Smooth muscle cell (in vitro differentiated cells): ENCODE results near the gene TSKS. TPM values are rescaled to one million over a fixed set of nuclear protein-coding genes. Genes with fewer than 3 reads are reported as not detected.
A peak's percentile ranks its signal among the peaks of the same experiment; 100 is the strongest.

Source experiments
- DNase-seq: peaks from one replicate; lab custom pipeline; 2025; ENCODE audit not compliant: unreplicated experiment; lab: John Stamatoyannopoulos, UW
- H2AFZ ChIP-seq: fragments of 200-600 bp; sonication (generic); 2 replicates; pipeline ENCODE4 v1.6.0; 2016; ENCODE audit warnings: antibody characterized with exemption, low read depth, mild to moderate bottlenecking
- H3F3A ChIP-seq: fragments of 200-600 bp; sonication (generic); 2 replicates; pipeline ENCODE4 v1.6.0; 2017; ENCODE audit warnings: antibody characterized with exemption, low read depth
- H3K27ac ChIP-seq: fragments of 200-600 bp; sonication (generic); 2 replicates; pipeline ENCODE4 v1.5.1; 2016; ENCODE audit warnings: low read depth, mild to moderate bottlenecking
- H3K27me3 ChIP-seq: fragments of 200-600 bp; sonication (generic); 2 replicates; pipeline ENCODE4 v1.6.1; 2016; ENCODE audit warnings: low read depth, mild to moderate bottlenecking
- H3K36me3 ChIP-seq: fragments of 200-600 bp; sonication (generic); 2 replicates; pipeline ENCODE4 v1.5.1; 2016; ENCODE audit warnings: low read depth
- H3K4me1 ChIP-seq: fragments of 200-600 bp; sonication (generic); 2 replicates; pipeline ENCODE4 v1.5.1; 2016; ENCODE audit warnings: low read depth
- H3K4me2 ChIP-seq: fragments of 200-600 bp; sonication (generic); 2 replicates; pipeline ENCODE4 v1.6.0; 2016; ENCODE audit warnings: mild to moderate bottlenecking
- H3K4me3 ChIP-seq: fragments of 200-600 bp; sonication (generic); 2 replicates; pipeline ENCODE4 v1.5.1; 2016; ENCODE audit warnings: mild to moderate bottlenecking
- H3K79me2 ChIP-seq: fragments of 200-600 bp; sonication (generic); 2 replicates; pipeline ENCODE4 v1.6.0; 2016; ENCODE audit warnings: low read depth, mild to moderate bottlenecking
- H3K9ac ChIP-seq: fragments of 200-600 bp; sonication (generic); 2 replicates; pipeline ENCODE4 v1.6.0; 2016; ENCODE audit warnings: low read depth
- H3K9me3 ChIP-seq: fragments of 200-600 bp; sonication (generic); replicated peaks from 2 replicates; pipeline ENCODE4 v1.5.1; 2016; ENCODE audit warnings: low read depth
- H4K20me1 ChIP-seq: fragments of 200-600 bp; sonication (generic); 2 replicates; pipeline ENCODE4 v1.6.0; 2016; ENCODE audit warnings: low read depth
- WGBS: methylation state at CpG from one replicate; pipeline ENCODE4 v1.1.7; 2016; ENCODE audit warnings: low lambda C conversion rate; 5-methylcytosine and 5-hydroxymethylcytosine counted together
- polyA plus RNA-seq: library from polyadenylated mRNA; unstranded; fragments of >200 nt; fragmentation: Nextera tagmentation; extraction: Ambion mirVana; gene quantifications from 2 replicates; pipeline ENCODE4 v1.2.1, GENCODE V29; 2016
- total RNA-seq: library from RNA; depleted of rRNA; stranded (reverse); fragments of >200 nt; gene quantifications from 2 replicates; pipeline ENCODE4 v1.2.3, GENCODE V29; 2014
- TF ChIP-seq, protein P1 (sequence below): fragments of 200-600 bp; sonication (generic); IDR thresholded peaks from 2 replicates; pipeline ENCODE4 v1.5.1; 2017; ENCODE audit warnings: borderline replicate concordance, mild to moderate bottlenecking, antibody characterized with exemption; ENCODE audit not compliant: insufficient read depth, poor library complexity, severe bottlenecking

Gene TSKS
- total and polyA plus RNA-seq, 2 experiments from 2014 or later: not detected

GRCh38 chr19:49779731-49780555 lies 16.8 kb upstream of the TSKS start:
- no peaks in the 10 kb centered on the region for H3K9me3 ChIP-seq
- TF ChIP-seq, protein P1, sequence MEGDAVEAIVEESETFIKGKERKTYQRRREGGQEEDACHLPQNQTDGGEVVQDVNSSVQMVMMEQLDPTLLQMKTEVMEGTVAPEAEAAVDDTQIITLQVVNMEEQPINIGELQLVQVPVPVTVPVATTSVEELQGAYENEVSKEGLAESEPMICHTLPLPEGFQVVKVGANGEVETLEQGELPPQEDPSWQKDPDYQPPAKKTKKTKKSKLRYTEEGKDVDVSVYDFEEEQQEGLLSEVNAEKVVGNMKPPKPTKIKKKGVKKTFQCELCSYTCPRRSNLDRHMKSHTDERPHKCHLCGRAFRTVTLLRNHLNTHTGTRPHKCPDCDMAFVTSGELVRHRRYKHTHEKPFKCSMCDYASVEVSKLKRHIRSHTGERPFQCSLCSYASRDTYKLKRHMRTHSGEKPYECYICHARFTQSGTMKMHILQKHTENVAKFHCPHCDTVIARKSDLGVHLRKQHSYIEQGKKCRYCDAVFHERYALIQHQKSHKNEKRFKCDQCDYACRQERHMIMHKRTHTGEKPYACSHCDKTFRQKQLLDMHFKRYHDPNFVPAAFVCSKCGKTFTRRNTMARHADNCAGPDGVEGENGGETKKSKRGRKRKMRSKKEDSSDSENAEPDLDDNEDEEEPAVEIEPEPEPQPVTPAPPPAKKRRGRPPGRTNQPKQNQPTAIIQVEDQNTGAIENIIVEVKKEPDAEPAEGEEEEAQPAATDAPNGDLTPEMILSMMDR: no peak
- H4K20me1 ChIP-seq: peaks cover 62% of the 10 kb centered on the region
- H3K4me3 ChIP-seq: no peak overlapping the region
- H3K36me3 ChIP-seq: peaks cover 8% of the 10 kb centered on the region
- no peak overlapping the region for H3K9ac ChIP-seq
- no peak overlapping the region for H3K4me2 ChIP-seq
- no peaks in the 10 kb centered on the region for H3K27me3 ChIP-seq
- no peak overlapping the region for H3K27ac ChIP-seq
- H3F3A ChIP-seq: peaks cover 9% of the 10 kb centered on the region
- peaks cover 35% of the 10 kb centered on the region for H3K79me2 ChIP-seq
- no peak for DNase-seq
- 95% methylated on average over 11 of the region's 11 CpGs for whole genome bisulfite sequencing
- no peaks in the 10 kb centered on the region for H3K4me1 ChIP-seq
- H2AFZ ChIP-seq: no peak overlapping the region

- H3K4me1 ChIP-seq: no peaks in the 10 kb centered on the region
- H3K27ac ChIP-seq: no peak overlapping the region
- H3K4me3 ChIP-seq: no peak overlapping the region
- 84% methylated on average over 6 of the region's 6 CpGs for WGBS
- no peaks in the 10 kb centered on the region for H3F3A ChIP-seq
- no peaks in the 10 kb centered on the region for H3K36me3 ChIP-seq
- H2AFZ ChIP-seq: no peak overlapping the region
- peaks cover 64% of the 10 kb centered on the region for H3K79me2 ChIP-seq
- TF ChIP-seq, protein P1: no peak
- H3K9ac ChIP-seq: no peak overlapping the region
- H3K27me3 ChIP-seq: no peaks in the 10 kb centered on the region
- H3K4me2 ChIP-seq: no peak overlapping the region
- no peak for DNase-seq
- no peaks in the 10 kb centered on the region for H3K9me3 ChIP-seq
- H4K20me1 ChIP-seq: peaks cover 94% of the 10 kb centered on the region
Measured at GRCh38 chr19:49776371-49776764, 13.3 kb upstream of the TSKS start.

DNA sequence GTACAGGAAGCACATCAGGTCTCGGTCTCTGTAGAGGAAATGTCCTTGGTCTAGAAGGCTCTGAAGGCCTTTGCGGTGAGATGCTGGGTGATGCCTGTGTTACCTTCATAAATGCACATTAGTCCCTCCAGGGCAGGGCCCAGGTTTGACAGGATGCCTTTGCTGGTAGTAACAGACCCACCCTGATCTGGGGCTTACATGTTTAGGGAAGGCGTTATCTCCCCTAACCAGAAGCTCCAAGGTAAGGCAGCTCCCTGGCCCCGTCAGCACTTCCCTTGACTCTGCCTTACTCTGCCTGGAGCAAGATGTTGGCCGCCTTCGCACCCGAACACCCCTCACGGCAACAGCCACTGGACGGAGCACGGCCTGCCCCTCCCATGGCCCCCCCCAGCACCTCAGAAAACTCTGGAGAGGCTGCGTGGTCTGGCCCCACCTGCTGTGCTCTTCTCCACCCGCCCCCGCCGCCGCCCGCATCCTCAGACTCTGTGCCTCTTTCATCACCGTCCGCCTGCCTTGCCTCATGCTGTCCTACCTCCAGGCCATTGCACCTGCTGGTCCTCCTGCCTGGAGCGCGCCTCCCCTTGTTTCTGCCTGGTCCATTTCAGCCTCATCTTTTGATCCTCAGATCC lies 12.8 kb upstream of the TSKS start:
- H4K20me1 ChIP-seq: peaks cover 90% of the 10 kb centered on the region
- WGBS: 96% methylated on average over 14 of the region's 20 CpGs
- H3F3A ChIP-seq: no peaks in the 10 kb centered on the region
- DNase-seq: no peak
- no peaks in the 10 kb centered on the region for H3K9me3 ChIP-seq
- no peaks in the 10 kb centered on the region for H3K4me1 ChIP-seq
- H3K27me3 ChIP-seq: no peaks in the 10 kb centered on the region
- TF ChIP-seq, protein P1: no peak
- no peak overlapping the region for H2AFZ ChIP-seq
- H3K4me2 ChIP-seq: no peak overlapping the region
- no peaks in the 10 kb centered on the region for H3K36me3 ChIP-seq
- peaks cover 68% of the 10 kb centered on the region for H3K79me2 ChIP-seq
- H3K4me3 ChIP-seq: no peak overlapping the region
- no peak overlapping the region for H3K9ac ChIP-seq
- H3K27ac ChIP-seq: peak overlapping the region; percentile 38
